Stimulated activated naive CD8-positive, alpha-beta T cell treated with anti-CD3 and anti-CD28 coated beads, Interleukin-15, amount 100 ng/mL, for 72 hours (primary cell): Measurements from ENCODE around the gene RPS25.
"Not testable (repeated sequence)": the region's sequence is repeated elsewhere in the genome, so short reads cannot be mapped to it uniquely, and the experiment has no call there.

Experiments
- ATAC-seq: fragments of 150-1000 bp; cut with Tn5 transposase; 2 replicates; pipeline ENCODE4 v1.10.0; 2021; ENCODE audit warnings: mild to moderate bottlenecking, moderate library complexity
- DNase-seq, 2 donors: peaks; one replicate each; pipeline ENCODE4 v3.0.0; 2021 to 2022
- H3K27ac Mint-ChIP-seq, 2 donors: one replicate each; pipeline ENCODE4 v1.8.0; 2022; ENCODE audit warnings: mild to moderate bottlenecking in 2 of 2, mixed read lengths in 2 of 2, moderate library complexity in 2 of 2
- H3K27me3 Mint-ChIP-seq: one replicate; pipeline ENCODE4 v1.8.0; 2022; ENCODE audit warnings: mixed read lengths
- H3K4me1 Mint-ChIP-seq: one replicate; pipeline ENCODE4 v1.8.0; 2022; ENCODE audit warnings: mild to moderate bottlenecking, mixed read lengths
- H3K4me3 Mint-ChIP-seq, 2 donors: one replicate each; pipeline ENCODE4 v1.8.0; 2022; ENCODE audit warnings: mild to moderate bottlenecking in 2 of 2, mixed read lengths in 2 of 2, moderate library complexity in 1 of 2
- H3K9me3 Mint-ChIP-seq, 2 donors: one replicate each; pipeline ENCODE4 v1.8.0; 2022; ENCODE audit warnings: mixed read lengths in 2 of 2

RPS25 gene

GRCh38 chr11:119048644-119049043 lies 30.5 kb upstream of the RPS25 start:
- ATAC-seq (no peak), DNase-seq (no peak)
- peak overlapping the region in 1 of 2 donors; percentile 12 for H3K27ac Mint-ChIP-seq
- no peak overlapping the region for H3K4me3 Mint-ChIP-seq
- H3K4me1 Mint-ChIP-seq, result peaks cover 24% of the 10 kb centered on the region
- no peaks in the 10 kb centered on the region for H3K9me3 Mint-ChIP-seq
- H3K27me3 Mint-ChIP-seq, result no peaks in the 10 kb centered on the region

GRCh38 chr11:119047205-119047604 lies 29.1 kb upstream of the RPS25 start:
- Mint-ChIP-seq H3K27me3 (no peaks in the 10 kb centered on the region), H3K4me1 (peaks cover 13% of the 10 kb centered on the region), H3K9me3 (no peaks in the 10 kb centered on the region), H3K4me3 (no peak overlapping the region), H3K27ac (no peak overlapping the region)
- ATAC-seq (no peak), DNase-seq (no peak)

GRCh38 chr11:119046489-119046888 lies 28.3 kb upstream of the RPS25 start:
- Mint-ChIP-seq H3K4me1 (peaks cover 13% of the 10 kb centered on the region), H3K4me3 (no peak overlapping the region), H3K9me3 (no peaks in the 10 kb centered on the region), H3K27ac (peak overlapping the region in 1 of 2 donors; percentile 54), H3K27me3 (no peaks in the 10 kb centered on the region)
- no peak for DNase-seq
- no peak for ATAC-seq

- Mint-ChIP-seq H3K27ac (no peak overlapping the region), H3K4me3 (no peak overlapping the region)
- no peak for ATAC-seq
Observed at GRCh38 chr11:119044708-119045107, 26.6 kb upstream of the RPS25 start.

GRCh38 chr11:119042927-119043326 lies 24.8 kb upstream of the RPS25 start:
- Mint-ChIP-seq H3K27ac (no peak overlapping the region), H3K9me3 (no peaks in the 10 kb centered on the region), H3K27me3 (no peaks in the 10 kb centered on the region), H3K4me1 (peaks cover 9% of the 10 kb centered on the region), H3K4me3 (no peak overlapping the region)
- DNase-seq, result no peak
- no peak for ATAC-seq

More at GRCh38 chr11:119044708-119045107, 26.6 kb upstream of the RPS25 start:
- no peak for DNase-seq
- H3K9me3 Mint-ChIP-seq, result no peaks in the 10 kb centered on the region
- no peaks in the 10 kb centered on the region for H3K27me3 Mint-ChIP-seq
- peaks cover 9% of the 10 kb centered on the region for H3K4me1 Mint-ChIP-seq

- H3K27me3 Mint-ChIP-seq, result no peaks in the 10 kb centered on the region
- DNase-seq, result no peak
- no peaks in the 10 kb centered on the region for H3K9me3 Mint-ChIP-seq
- peaks cover 9% of the 10 kb centered on the region for H3K4me1 Mint-ChIP-seq
- H3K4me3 Mint-ChIP-seq, result no peak overlapping the region
- no peak overlapping the region for H3K27ac Mint-ChIP-seq
- peak; percentile 69 for ATAC-seq
Observed at GRCh38 chr11:119041821-119042514, 23.8 kb upstream of the RPS25 start.

GRCh38 chr11:119039471-119039870 lies 21.3 kb upstream of the RPS25 start:
- not testable (repeated sequence) for DNase-seq, ATAC-seq, H3K4me1 Mint-ChIP-seq, H3K4me3 Mint-ChIP-seq, H3K27me3 Mint-ChIP-seq, H3K27ac Mint-ChIP-seq, H3K9me3 Mint-ChIP-seq

- Mint-ChIP-seq H3K4me1 (peaks cover 9% of the 10 kb centered on the region), H3K4me3 (no peak overlapping the region), H3K27ac (no peak overlapping the region), H3K27me3 (no peaks in the 10 kb centered on the region), H3K9me3 (no peaks in the 10 kb centered on the region)
- ATAC-seq, result no peak
- DNase-seq, result no peak
Observed at GRCh38 chr11:119038884-119039283, 20.7 kb upstream of the RPS25 start.

- H3K4me1 Mint-ChIP-seq, result peaks cover 3% of the 10 kb centered on the region
- no peaks in the 10 kb centered on the region for H3K9me3 Mint-ChIP-seq
- DNase-seq (no peak), ATAC-seq (no peak)
- H3K4me3 Mint-ChIP-seq, result no peak overlapping the region
- no peak overlapping the region for H3K27ac Mint-ChIP-seq
- no peaks in the 10 kb centered on the region for H3K27me3 Mint-ChIP-seq
Observed at GRCh38 chr11:119034813-119035212, 16.7 kb upstream of the RPS25 start.

GRCh38 chr11:119033421-119033820 lies 15.3 kb upstream of the RPS25 start:
- H3K4me3 Mint-ChIP-seq, H3K27ac Mint-ChIP-seq, ATAC-seq, H3K9me3 Mint-ChIP-seq, DNase-seq, H3K27me3 Mint-ChIP-seq: not testable (repeated sequence)
- peaks cover 17% of the 10 kb centered on the region for H3K4me1 Mint-ChIP-seq

GRCh38 chr11:119031912-119032280 lies 13.8 kb upstream of the RPS25 start:
- no peak overlapping the region for H3K27ac Mint-ChIP-seq

GRCh38 chr11:119030329-119031047 lies 12.3 kb upstream of the RPS25 start, which contains the start of gene SLC37A4:
TSS of gene SLC37A4 (minus strand) at chr11:119030877.
- no peaks in the 10 kb centered on the region for H3K9me3 Mint-ChIP-seq
- ATAC-seq, result peak; percentile 85

More at GRCh38 chr11:119031912-119032280, 13.8 kb upstream of the RPS25 start:
- ATAC-seq (no peak), DNase-seq (no peak)
- Mint-ChIP-seq H3K4me1 (peaks cover 32% of the 10 kb centered on the region), H3K9me3 (no peaks in the 10 kb centered on the region), H3K27me3 (no peaks in the 10 kb centered on the region), H3K4me3 (no peak overlapping the region)

GRCh38 chr11:119030029-119030328 lies 11.8 kb upstream of the RPS25 start:
- H3K27me3 Mint-ChIP-seq, result no peaks in the 10 kb centered on the region
- peaks cover 51% of the 10 kb centered on the region for H3K4me1 Mint-ChIP-seq
- H3K4me3 Mint-ChIP-seq, result peak overlapping the region; percentile 77 to 91
- DNase-seq (peak in 1 of 2 donors; percentile 56), ATAC-seq (peak; percentile 68)
- no peaks in the 10 kb centered on the region for H3K9me3 Mint-ChIP-seq
- H3K27ac Mint-ChIP-seq, result peak overlapping the region; percentile 23 to 66

More at GRCh38 chr11:119030329-119031047, 12.3 kb upstream of the RPS25 start, which contains the start of gene SLC37A4:
- Mint-ChIP-seq H3K27ac (peak within 1 kb of the TSS; percentile 42 to 66), H3K27me3 (no peaks in the 10 kb centered on the region), H3K4me1 (peaks cover 46% of the 10 kb centered on the region), H3K4me3 (peak within 1 kb of the TSS; percentile 77 to 91)
- peak; percentile 99 for DNase-seq

GRCh38 chr11:119029340-119030028 lies 11.3 kb upstream of the RPS25 start:
- DNase-seq (peak; percentile 58 to 61), ATAC-seq (peak; percentile 73)
- H3K4me1 Mint-ChIP-seq, result peaks cover 56% of the 10 kb centered on the region
- no peaks in the 10 kb centered on the region for H3K9me3 Mint-ChIP-seq
- peak overlapping the region; percentile 77 to 91 for H3K4me3 Mint-ChIP-seq
- H3K27ac Mint-ChIP-seq, result peak overlapping the region; percentile 23 to 66
- H3K27me3 Mint-ChIP-seq, result no peaks in the 10 kb centered on the region

- ATAC-seq (no peak), DNase-seq (no peak)
- Mint-ChIP-seq H3K4me1 (peaks cover 61% of the 10 kb centered on the region), H3K27me3 (no peaks in the 10 kb centered on the region), H3K9me3 (no peaks in the 10 kb centered on the region), H3K4me3 (peak overlapping the region; percentile 77 to 91), H3K27ac (peak overlapping the region in 1 of 2 donors; percentile 23)
Observed at GRCh38 chr11:119029069-119029339, 10.9 kb upstream of the RPS25 start.
